HepG2 (cell line): ENCODE measurements around the gene CDC25C. TPM values are rescaled to one million over a fixed set of nuclear protein-coding genes. Genes with fewer than 3 reads are reported as not detected.
A peak's percentile ranks its signal among the peaks of the same experiment; 100 is the strongest.

Source experiments
- ATF7-NPFF ChIP-seq: sonication (generic); formaldehyde crosslinking; IDR thresholded peaks from 2 replicates; pipeline ENCODE4 v1.8.1; 2023; ENCODE audit warnings: mild to moderate bottlenecking, low read depth, missing genetic modification reagents, moderate library complexity
- POGZ ChIP-seq: sonication (generic); formaldehyde crosslinking; IDR thresholded peaks from 2 replicates; pipeline ENCODE4 v1.4.0; 2020; ENCODE audit warnings: mild to moderate bottlenecking, missing genetic modification reagents
- STAG1 ChIP-seq: sonication (generic); formaldehyde crosslinking; IDR thresholded peaks from 2 replicates; pipeline ENCODE4 v1.4.0; 2020; ENCODE audit warnings: missing genetic modification reagents
- ZHX1 ChIP-seq: sonication (generic); formaldehyde crosslinking; IDR thresholded peaks from 2 replicates; pipeline ENCODE4 v1.8.1; 2022; ENCODE audit warnings: low read depth, mild to moderate bottlenecking, missing genetic modification reagents
- ZNF446 ChIP-seq: sonication (generic); formaldehyde crosslinking; IDR thresholded peaks from 2 replicates; pipeline ENCODE4 v1.5.0; 2020; ENCODE audit warnings: mild to moderate bottlenecking, missing genetic modification reagents
- ZNF547 ChIP-seq: sonication (generic); formaldehyde crosslinking; IDR thresholded peaks from 2 replicates; pipeline ENCODE4 v1.5.1; 2020; ENCODE audit warnings: mild to moderate bottlenecking, missing genetic modification reagents
- ZNF549 ChIP-seq: sonication (generic); formaldehyde crosslinking; IDR thresholded peaks from 2 replicates; pipeline ENCODE4 v1.5.0; 2020; ENCODE audit warnings: missing genetic modification reagents
- ZNF761 ChIP-seq: sonication (generic); formaldehyde crosslinking; conservative IDR thresholded peaks from 2 replicates; pipeline ENCODE4 v1.4.0; 2020; ENCODE audit warnings: mild to moderate bottlenecking, missing genetic modification reagents
- ZNF775 ChIP-seq: sonication (generic); formaldehyde crosslinking; IDR thresholded peaks from 2 replicates; pipeline ENCODE4 v1.4.0; 2020; ENCODE audit warnings: missing genetic modification reagents, mild to moderate bottlenecking, moderate library complexity, borderline replicate concordance
- polyA plus RNA-seq, 8 experiments: library from polyadenylated mRNA; depleted of rRNA in 3 of 8; stranded (reverse) in 7 of 8; unstranded in 1 of 8; fragments of >200 nt; fragmentation: Illumina TruSeq in 4 of 8; extraction: Trizol in 4 of 8; gene quantifications; 2 replicates each; pipeline versions ENCODE4 v1.2.1 to v1.2.3, GENCODE V29; 2011 to 2016; ENCODE audit warnings: low read depth in 4 of 8, missing spikeins in 1 of 8, mixed read lengths in 1 of 8; ENCODE audit not compliant: insufficient read depth in 1 of 8
- total RNA-seq, 5 experiments: library from RNA; depleted of rRNA; stranded (reverse); fragments of >200 nt; fragmentation: Illumina TruSeq; extraction: Trizol; gene quantifications; 2 replicates each; pipeline ENCODE4 v1.2.3, GENCODE V29; 2016; ENCODE audit warnings: low read depth in 1 of 5
- TF ChIP-seq, protein P1 (sequence below): IDR thresholded peaks from 2 replicates; pipeline ENCODE4 v1.6.1; 2016; ENCODE audit warnings: missing compliant biosample characterization, missing genetic modification reagents, borderline replicate concordance
- TF ChIP-seq, protein P2 (sequence below): sonication (generic); formaldehyde crosslinking; IDR thresholded peaks from 2 replicates; pipeline ENCODE4 v1.5.0; 2020; ENCODE audit warnings: mild to moderate bottlenecking, missing genetic modification reagents, borderline replicate concordance
- TF ChIP-seq, protein P3 (sequence below): IDR thresholded peaks from 2 replicates; pipeline ENCODE4 v1.6.1; 2016; ENCODE audit warnings: low read depth, borderline replicate concordance
- TF ChIP-seq, protein P4 (sequence below): sonication (generic); formaldehyde crosslinking; IDR thresholded peaks from 2 replicates; pipeline ENCODE4 v1.8.0; 2023; ENCODE audit warnings: mild to moderate bottlenecking, missing genetic modification reagents
- TF ChIP-seq, protein P5 (sequence below): sonication (generic); formaldehyde crosslinking; IDR thresholded peaks from 2 replicates; pipeline ENCODE4 v1.4.0; 2020; ENCODE audit warnings: missing genetic modification reagents, borderline replicate concordance

CDC25C gene
- total and polyA plus RNA-seq, 2 of the 13 experiments (the other 11 are each of a cell fraction or from before 2014, with no cell fraction given), result 17.7 to 27.6 TPM

- 0 out of 2 replicates have a peak, but pooled peaks have one; percentile 41 for TF ChIP-seq ATF7-NPFF (CRISPR knock-in tag)
- TF ChIP-seq, protein P1, sequence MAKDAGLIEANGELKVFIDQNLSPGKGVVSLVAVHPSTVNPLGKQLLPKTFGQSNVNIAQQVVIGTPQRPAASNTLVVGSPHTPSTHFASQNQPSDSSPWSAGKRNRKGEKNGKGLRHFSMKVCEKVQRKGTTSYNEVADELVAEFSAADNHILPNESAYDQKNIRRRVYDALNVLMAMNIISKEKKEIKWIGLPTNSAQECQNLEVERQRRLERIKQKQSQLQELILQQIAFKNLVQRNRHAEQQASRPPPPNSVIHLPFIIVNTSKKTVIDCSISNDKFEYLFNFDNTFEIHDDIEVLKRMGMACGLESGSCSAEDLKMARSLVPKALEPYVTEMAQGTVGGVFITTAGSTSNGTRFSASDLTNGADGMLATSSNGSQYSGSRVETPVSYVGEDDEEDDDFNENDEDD (CRISPR knock-in tag), result peak; percentile 49; the same call in 1 of the 2 replicates
- peak; percentile 14; the same call in 1 of the 2 replicates for TF ChIP-seq STAG1 (CRISPR knock-in tag)
- TF ChIP-seq, protein P2, sequence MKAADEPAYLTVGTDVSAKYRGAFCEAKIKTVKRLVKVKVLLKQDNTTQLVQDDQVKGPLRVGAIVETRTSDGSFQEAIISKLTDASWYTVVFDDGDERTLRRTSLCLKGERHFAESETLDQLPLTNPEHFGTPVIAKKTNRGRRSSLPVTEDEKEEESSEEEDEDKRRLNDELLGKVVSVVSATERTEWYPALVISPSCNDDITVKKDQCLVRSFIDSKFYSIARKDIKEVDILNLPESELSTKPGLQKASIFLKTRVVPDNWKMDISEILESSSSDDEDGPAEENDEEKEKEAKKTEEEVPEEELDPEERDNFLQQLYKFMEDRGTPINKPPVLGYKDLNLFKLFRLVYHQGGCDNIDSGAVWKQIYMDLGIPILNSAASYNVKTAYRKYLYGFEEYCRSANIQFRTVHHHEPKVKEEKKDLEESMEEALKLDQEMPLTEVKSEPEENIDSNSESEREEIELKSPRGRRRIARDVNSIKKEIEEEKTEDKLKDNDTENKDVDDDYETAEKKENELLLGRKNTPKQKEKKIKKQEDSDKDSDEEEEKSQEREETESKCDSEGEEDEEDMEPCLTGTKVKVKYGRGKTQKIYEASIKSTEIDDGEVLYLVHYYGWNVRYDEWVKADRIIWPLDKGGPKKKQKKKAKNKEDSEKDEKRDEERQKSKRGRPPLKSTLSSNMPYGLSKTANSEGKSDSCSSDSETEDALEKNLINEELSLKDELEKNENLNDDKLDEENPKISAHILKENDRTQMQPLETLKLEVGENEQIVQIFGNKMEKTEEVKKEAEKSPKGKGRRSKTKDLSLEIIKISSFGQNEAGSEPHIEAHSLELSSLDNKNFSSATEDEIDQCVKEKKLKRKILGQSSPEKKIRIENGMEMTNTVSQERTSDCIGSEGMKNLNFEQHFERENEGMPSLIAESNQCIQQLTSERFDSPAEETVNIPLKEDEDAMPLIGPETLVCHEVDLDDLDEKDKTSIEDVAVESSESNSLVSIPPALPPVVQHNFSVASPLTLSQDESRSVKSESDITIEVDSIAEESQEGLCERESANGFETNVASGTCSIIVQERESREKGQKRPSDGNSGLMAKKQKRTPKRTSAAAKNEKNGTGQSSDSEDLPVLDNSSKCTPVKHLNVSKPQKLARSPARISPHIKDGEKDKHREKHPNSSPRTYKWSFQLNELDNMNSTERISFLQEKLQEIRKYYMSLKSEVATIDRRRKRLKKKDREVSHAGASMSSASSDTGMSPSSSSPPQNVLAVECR, result peak; percentile 24; the same call in 1 of the 2 replicates
- TF ChIP-seq, protein P3, sequence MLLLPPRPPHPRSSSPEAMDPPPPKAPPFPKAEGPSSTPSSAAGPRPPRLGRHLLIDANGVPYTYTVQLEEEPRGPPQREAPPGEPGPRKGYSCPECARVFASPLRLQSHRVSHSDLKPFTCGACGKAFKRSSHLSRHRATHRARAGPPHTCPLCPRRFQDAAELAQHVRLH (CRISPR knock-in tag), result no peak
- TF ChIP-seq ZNF446, result 0 out of 2 replicates have a peak, but pooled peaks have one; percentile 36
- TF ChIP-seq, protein P4, sequence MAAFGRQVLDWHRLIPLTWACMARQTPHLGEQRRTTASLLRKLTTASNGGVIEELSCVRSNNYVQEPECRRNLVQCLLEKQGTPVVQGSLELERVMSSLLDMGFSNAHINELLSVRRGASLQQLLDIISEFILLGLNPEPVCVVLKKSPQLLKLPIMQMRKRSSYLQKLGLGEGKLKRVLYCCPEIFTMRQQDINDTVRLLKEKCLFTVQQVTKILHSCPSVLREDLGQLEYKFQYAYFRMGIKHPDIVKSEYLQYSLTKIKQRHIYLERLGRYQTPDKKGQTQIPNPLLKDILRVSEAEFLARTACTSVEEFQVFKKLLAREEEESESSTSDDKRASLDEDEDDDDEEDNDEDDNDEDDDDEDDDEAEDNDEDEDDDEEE (CRISPR knock-in tag), result peak; percentile 71; the same call in 1 of the 2 replicates
- 0 out of 2 replicates have a peak, but pooled peaks have one; percentile 20 for TF ChIP-seq ZHX1 (CRISPR knock-in tag)
- TF ChIP-seq, protein P5, sequence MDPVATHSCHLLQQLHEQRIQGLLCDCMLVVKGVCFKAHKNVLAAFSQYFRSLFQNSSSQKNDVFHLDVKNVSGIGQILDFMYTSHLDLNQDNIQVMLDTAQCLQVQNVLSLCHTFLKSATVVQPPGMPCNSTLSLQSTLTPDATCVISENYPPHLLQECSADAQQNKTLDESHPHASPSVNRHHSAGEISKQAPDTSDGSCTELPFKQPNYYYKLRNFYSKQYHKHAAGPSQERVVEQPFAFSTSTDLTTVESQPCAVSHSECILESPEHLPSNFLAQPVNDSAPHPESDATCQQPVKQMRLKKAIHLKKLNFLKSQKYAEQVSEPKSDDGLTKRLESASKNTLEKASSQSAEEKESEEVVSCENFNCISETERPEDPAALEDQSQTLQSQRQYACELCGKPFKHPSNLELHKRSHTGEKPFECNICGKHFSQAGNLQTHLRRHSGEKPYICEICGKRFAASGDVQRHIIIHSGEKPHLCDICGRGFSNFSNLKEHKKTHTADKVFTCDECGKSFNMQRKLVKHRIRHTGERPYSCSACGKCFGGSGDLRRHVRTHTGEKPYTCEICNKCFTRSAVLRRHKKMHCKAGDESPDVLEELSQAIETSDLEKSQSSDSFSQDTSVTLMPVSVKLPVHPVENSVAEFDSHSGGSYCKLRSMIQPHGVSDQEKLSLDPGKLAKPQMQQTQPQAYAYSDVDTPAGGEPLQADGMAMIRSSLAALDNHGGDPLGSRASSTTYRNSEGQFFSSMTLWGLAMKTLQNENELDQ, result no peak
- no peak for TF ChIP-seq ZNF775 (CRISPR knock-in tag)
- TF ChIP-seq ZNF547, result 0 out of 2 replicates have a peak, but pooled peaks have one; percentile 32
- TF ChIP-seq POGZ (CRISPR knock-in tag), result no peak
- no peak for TF ChIP-seq ZNF549
- TF ChIP-seq ZNF761 (CRISPR knock-in tag), result no peak
Observed at GRCh38 chr5:138241688-138242571, 89.7 kb downstream of the CDC25C start (continued).
